ENCODE measurements around the gene SIGLEC10. TPM values are rescaled to one million over a fixed set of nuclear protein-coding genes. Genes with fewer than 3 reads are reported as not detected.
A peak's percentile ranks its signal among the peaks of the same experiment; 100 is the strongest.

SIGLEC10 gene
- total and polyA plus RNA-seq, 9 of the 15 experiments (the other 6 are each of a cell fraction or from before 2014, with no cell fraction given) = 0.10 to 1.8 (median 0.82) TPM

GRCh38 chr19:51365965-51366388 lies 51.5 kb downstream of the SIGLEC10 start, which contains the start of gene ETFB:
TSS of gene ETFB (minus strand) at chr19:51366388. CDS start at chr19:51366326, 62 bp downstream.
- H3K79me2 ChIP-seq (ENCODE audit: control insufficient read depth, insufficient read depth, low read length) = peaks cover 61% of the 10 kb centered on the region
- POLR2A ChIA-PET = interaction anchor here (0.6 to 2.2 kb wide), 10 partner anchors 10 to 56 kb away, joined by 3 to 13 read pairs (median 4); partner anchors contain the start of gene VSIG10L
- DNase-seq (ENCODE audit: extremely low read depth in 1 of 4, low spot score in 3 of 4) (no peak), FAIRE-seq (no peak), ATAC-seq (no peak)
- H3K9me1 ChIP-seq (ENCODE audit: control insufficient read depth, insufficient read depth, low read length) = no peaks in the 10 kb centered on the region
- no peaks in the 10 kb centered on the region for H3K36me3 ChIP-seq (ENCODE audit: control insufficient read depth, insufficient read depth, low read length)
- peak within 1 kb of the TSS; percentile 92 for H3K27ac ChIP-seq (ENCODE audit: extremely low read depth, low read depth, low read length)
- BruUV-seq (replicated peaks) = TSS peak; percentile 85
- H3K4me3 ChIP-seq = peak within 1 kb of the TSS; percentile 75
- no peaks in the 10 kb centered on the region for H3K27me3 ChIP-seq (ENCODE audit: control insufficient read depth in 2 of 2, insufficient read depth in 2 of 2, low read length in 2 of 2)
- peak within 1 kb of the TSS; percentile 96 for H3K4me2 ChIP-seq (ENCODE audit: insufficient read depth, low read length)
- H4K20me1 ChIP-seq (replicated peaks; ENCODE audit: control insufficient read depth, insufficient read depth, low read length) = no peaks in the 10 kb centered on the region
- H3K9ac ChIP-seq (ENCODE audit: insufficient read depth in 1 of 2, low read depth in 2 of 2, low read length in 2 of 2) = peak within 1 kb of the TSS; percentile 96
- in situ Hi-C loops (cut with MboI) (no loop called here), intact Hi-C loops (cut with micrococcal nuclease) (loop anchor here (1.0 kb wide), 1 partner anchor 27 kb away; no protein-coding TSS in a partner anchor)
- 1% methylated on average over 27 of the region's 27 CpGs for WGBS (ENCODE audit: insufficient coverage, low coverage, missing lambda C conversion rate)
- H3K9me3 ChIP-seq (replicated peaks; ENCODE audit: control insufficient read depth, insufficient read depth, low read depth, low read length) = no peaks in the 10 kb centered on the region
- peaks cover 28 to 50% of the 10 kb centered on the region in 2 experiments for H3K4me1 ChIP-seq (replicated peaks in 1 of 2; ENCODE audit: control insufficient read depth in 2 of 2, insufficient read depth in 2 of 2, low read length in 2 of 2)
- H2AFZ ChIP-seq (ENCODE audit: low read depth, low read length) = peak within 1 kb of the TSS; percentile 82
- CTCF ChIA-PET (ENCODE audit: low intra/inter-chr PET ratio) = no interaction called here
- TF ChIP-seq ESRRA (IDR thresholded peaks at IDR 0.05; ENCODE audit: borderline replicate concordance, low read depth) = peak; percentile 65; the same call in 1 of the 2 replicates
- TF ChIP-seq ZNF398 (CRISPR knock-in tag; IDR thresholded peaks at IDR 0.05) = no peak
- TF ChIP-seq MAX (CRISPR knock-in tag; IDR thresholded peaks at IDR 0.05) = peak; percentile 62; the same call in 1 of the 2 replicates
- peak; percentile 38; the same call in 1 of the 2 replicates for TF ChIP-seq ZBTB40 (IDR thresholded peaks at IDR 0.05)
- no peak for TF ChIP-seq ZBTB40 (CRISPR knock-in tag; IDR thresholded peaks at IDR 0.05)
- TF ChIP-seq BCOR (IDR thresholded peaks at IDR 0.05) = 0 out of 2 replicates have a peak, but pooled peaks have one; percentile 31
- no peak for TF ChIP-seq SRSF7 (optimal IDR thresholded peaks at IDR 0.05; ENCODE audit: low read depth, low read length)
- TF ChIP-seq SMARCA4 (IDR thresholded peaks at IDR 0.05) = no peak
- no peak for TF ChIP-seq ZSCAN29 (IDR thresholded peaks at IDR 0.05)
- peak; percentile 62 for TF ChIP-seq ZBTB7A (IDR thresholded peaks at IDR 0.05; ENCODE audit: borderline replicate concordance, control insufficient read depth, low read depth, low read length)
- TF ChIP-seq CXXC5 (CRISPR knock-in tag; IDR thresholded peaks at IDR 0.05) = peak; percentile 70; the same call in 1 of the 2 replicates
- peak; percentile 6 for TF ChIP-seq KDM5B (IDR thresholded peaks at IDR 0.05; ENCODE audit: insufficient replicate concordance, low read depth, low read length)

Measured in K562 (cell line).